ENCODE measurements around the gene NFE2L3.
"Not testable (repeated sequence)": the region's sequence is repeated elsewhere in the genome, so short reads cannot be mapped to it uniquely, and the experiment has no call there.

NFE2L3 gene

DNA sequence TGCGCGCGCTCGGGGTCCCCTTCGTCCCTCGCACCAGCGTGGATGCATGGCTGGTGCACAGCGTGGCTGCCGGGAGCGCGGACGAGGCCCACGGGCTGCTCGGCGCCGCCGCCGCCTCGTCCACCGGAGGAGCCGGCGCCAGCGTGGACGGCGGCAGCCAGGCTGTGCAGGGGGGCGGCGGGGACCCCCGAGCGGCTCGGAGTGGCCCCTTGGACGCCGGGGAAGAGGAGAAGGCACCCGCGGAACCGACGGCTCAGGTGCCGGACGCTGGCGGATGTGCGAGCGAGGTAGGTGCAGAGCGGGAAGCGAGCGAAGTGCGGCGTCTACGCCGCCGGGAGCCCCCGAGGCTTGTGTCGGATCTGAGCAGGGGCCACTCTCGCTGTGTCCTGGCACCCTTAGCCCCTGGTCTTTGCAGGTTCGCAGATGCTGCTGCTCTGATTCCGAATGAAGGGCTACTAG lies 813 bp downstream of the NFE2L3 start:
- ATAC-seq (replicated peaks) (peak; percentile 25), DNase-seq (peak in 2 of 3 experiments; percentile 21 to 34)

DNA sequence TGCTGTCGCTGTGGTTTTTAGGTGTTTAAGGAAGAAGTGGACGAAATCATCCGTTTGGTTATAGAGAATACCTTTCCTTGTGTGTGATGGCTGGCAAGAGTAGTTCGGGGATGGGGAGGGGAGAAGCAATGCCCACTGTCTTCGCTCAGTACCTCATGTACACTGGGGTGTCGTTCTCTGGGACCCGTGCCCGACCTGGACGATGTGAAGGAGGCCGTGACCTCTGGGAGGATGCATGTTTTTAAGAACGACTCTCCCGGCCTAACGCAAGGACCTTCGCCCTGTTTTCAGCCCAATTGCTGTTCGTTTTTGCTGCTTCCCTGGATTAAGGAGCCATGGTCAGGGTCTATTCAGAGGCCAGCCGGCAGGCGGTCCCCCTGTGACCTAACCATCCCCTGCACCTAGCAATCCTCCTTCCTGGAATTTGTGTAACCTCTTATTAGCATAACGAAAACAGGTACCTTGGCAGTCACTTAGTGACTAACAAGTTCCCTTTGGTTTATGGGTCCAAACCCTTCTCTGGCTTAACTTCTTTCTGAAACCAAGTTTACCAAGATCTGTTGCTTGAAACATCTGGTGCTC lies 1.3 kb downstream of the NFE2L3 start:
- Mint-ChIP-seq H3K27ac (peak overlapping the region; percentile 86 to 88), H3K4me3 (peak overlapping the region; percentile 82 to 90), H3K9me3 (no peaks in the 10 kb centered on the region), H3K27me3 (no peaks in the 10 kb centered on the region), H3K4me1 (ENCODE audit: low read depth in 2 of 2) (peaks cover 52% of the 10 kb centered on the region in 2 donors), H3K36me3 (ENCODE audit: insufficient read depth) (peaks cover 10% of the 10 kb centered on the region)
- DNase-seq, result no peak
- ATAC-seq (replicated peaks), result no peak

More for the DNA sequence above, 813 bp downstream of the NFE2L3 start:
- not testable (repeated sequence) for H3K27me3 Mint-ChIP-seq, H3K9me3 Mint-ChIP-seq
- peaks cover 10% of the 10 kb centered on the region for H3K36me3 Mint-ChIP-seq (ENCODE audit: insufficient read depth)
- H3K4me3 Mint-ChIP-seq, result peak overlapping the region; percentile 82 to 90
- H3K4me1 Mint-ChIP-seq (ENCODE audit: low read depth in 2 of 2), result peaks cover 50 to 52% of the 10 kb centered on the region in 2 donors
- H3K27ac Mint-ChIP-seq, result peak overlapping the region; percentile 86 to 88

DNA sequence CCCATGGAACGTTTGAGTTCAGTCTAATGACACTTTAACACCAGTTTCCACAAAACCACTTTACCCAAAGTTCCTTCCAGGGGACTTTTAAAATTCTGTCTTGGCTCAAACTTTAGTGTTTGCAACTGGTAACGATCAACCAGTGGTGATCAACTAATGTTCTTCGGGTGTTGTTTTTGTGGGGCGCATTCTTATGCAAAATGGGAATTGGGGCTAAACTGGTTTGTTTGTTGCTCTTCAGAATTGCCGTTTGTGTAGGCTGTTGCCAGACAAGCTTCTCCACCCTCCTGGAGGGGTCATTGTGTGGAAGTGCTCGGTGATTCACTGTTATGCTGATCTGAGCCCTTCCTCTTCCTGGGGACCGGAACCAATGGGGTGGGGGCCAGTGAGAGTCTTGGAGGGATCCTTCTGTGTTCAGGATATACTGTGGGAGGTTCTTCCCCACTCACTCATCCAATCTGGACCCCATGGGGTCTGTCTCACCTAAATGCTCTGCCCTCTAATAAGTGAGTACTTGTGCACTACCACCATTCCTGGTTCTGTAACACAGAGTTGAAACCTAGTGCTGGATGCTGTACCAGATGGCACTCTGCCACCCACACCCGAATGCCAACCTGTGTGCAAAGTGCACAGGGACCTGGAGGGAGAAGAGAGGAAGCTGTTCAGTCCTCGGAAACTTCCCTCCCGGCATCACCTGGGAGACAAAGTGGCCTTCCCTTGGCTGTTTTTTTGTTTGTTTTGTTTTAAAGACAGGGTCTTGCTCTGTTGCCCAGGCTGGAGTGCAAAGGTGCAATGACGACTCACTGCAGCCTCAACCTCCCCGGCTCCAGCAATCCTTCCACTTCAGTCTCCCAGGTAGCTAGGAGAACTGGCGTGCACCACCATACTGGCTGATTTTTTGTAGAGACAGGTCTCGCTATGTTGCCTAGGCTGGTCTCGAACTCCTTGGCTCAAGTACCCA lies 2.1 kb downstream of the NFE2L3 start:
- H3K27ac Mint-ChIP-seq, result peak overlapping the region; percentile 86 to 88
- H3K4me1 Mint-ChIP-seq (ENCODE audit: low read depth in 2 of 2), result peaks cover 53 to 57% of the 10 kb centered on the region in 2 donors

GRCh38 chr7:26155531-26156375 lies 3.8 kb downstream of the NFE2L3 start:
- peaks cover 54 to 59% of the 10 kb centered on the region in 2 donors for H3K4me1 Mint-ChIP-seq (ENCODE audit: low read depth in 2 of 2)
- DNase-seq (no peak), ATAC-seq (replicated peaks) (no peak)
- H3K9me3 Mint-ChIP-seq, result no peaks in the 10 kb centered on the region
- H3K27me3 Mint-ChIP-seq, result no peaks in the 10 kb centered on the region
- peaks cover 10% of the 10 kb centered on the region for H3K36me3 Mint-ChIP-seq (ENCODE audit: insufficient read depth)
- H3K4me3 Mint-ChIP-seq, result peak overlapping the region; percentile 59 to 77
- H3K27ac Mint-ChIP-seq, result peak overlapping the region; percentile 86 to 88

More for the DNA sequence above, 2.1 kb downstream of the NFE2L3 start:
- ATAC-seq (replicated peaks), result no peak
- peak overlapping the region; percentile 82 to 90 for H3K4me3 Mint-ChIP-seq
- no peak for DNase-seq
- H3K9me3 Mint-ChIP-seq, result no peaks in the 10 kb centered on the region
- H3K36me3 Mint-ChIP-seq (ENCODE audit: insufficient read depth), result peaks cover 10% of the 10 kb centered on the region
- H3K27me3 Mint-ChIP-seq, result no peaks in the 10 kb centered on the region

- peak overlapping the region; percentile 59 to 77 for H3K4me3 Mint-ChIP-seq
These were observed 4.7 kb downstream of the NFE2L3 start for GRCh38 chr7:26156451-26157420.

GRCh38 chr7:26157520-26158105 lies 5.6 kb downstream of the NFE2L3 start:
- no peak for ATAC-seq (replicated peaks)
- no peaks in the 10 kb centered on the region for H3K9me3 Mint-ChIP-seq
- peaks cover 43 to 48% of the 10 kb centered on the region in 2 donors for H3K4me1 Mint-ChIP-seq (ENCODE audit: low read depth in 2 of 2)
- peak overlapping the region; percentile 86 to 88 for H3K27ac Mint-ChIP-seq
- no peak for DNase-seq
- peak overlapping the region in 1 of 2 donors; percentile 18 for H3K4me3 Mint-ChIP-seq
- H3K36me3 Mint-ChIP-seq (ENCODE audit: insufficient read depth), result peaks cover 10% of the 10 kb centered on the region
- H3K27me3 Mint-ChIP-seq, result no peaks in the 10 kb centered on the region

More at GRCh38 chr7:26156451-26157420, 4.7 kb downstream of the NFE2L3 start:
- DNase-seq (peak in 2 of 3 experiments; percentile 18 to 24), ATAC-seq (replicated peaks) (peak; percentile 69)
- Mint-ChIP-seq H3K27me3 (no peaks in the 10 kb centered on the region), H3K36me3 (ENCODE audit: insufficient read depth) (peaks cover 10% of the 10 kb centered on the region), H3K27ac (peak overlapping the region; percentile 86 to 88), H3K4me1 (ENCODE audit: low read depth in 2 of 2) (peaks cover 44 to 50% of the 10 kb centered on the region in 2 donors), H3K9me3 (no peaks in the 10 kb centered on the region)

GRCh38 chr7:26159243-26159642 lies 7.2 kb downstream of the NFE2L3 start:
- H3K36me3 Mint-ChIP-seq (ENCODE audit: insufficient read depth), result peaks cover 6% of the 10 kb centered on the region
- peak overlapping the region; percentile 0 to 88 for H3K27ac Mint-ChIP-seq
- no peak for DNase-seq
- no peak for ATAC-seq (replicated peaks)
- H3K27me3 Mint-ChIP-seq, result no peaks in the 10 kb centered on the region
- H3K4me1 Mint-ChIP-seq (ENCODE audit: low read depth in 2 of 2), result peaks cover 29 to 34% of the 10 kb centered on the region in 2 donors
- no peak overlapping the region for H3K4me3 Mint-ChIP-seq
- no peaks in the 10 kb centered on the region for H3K9me3 Mint-ChIP-seq

DNA sequence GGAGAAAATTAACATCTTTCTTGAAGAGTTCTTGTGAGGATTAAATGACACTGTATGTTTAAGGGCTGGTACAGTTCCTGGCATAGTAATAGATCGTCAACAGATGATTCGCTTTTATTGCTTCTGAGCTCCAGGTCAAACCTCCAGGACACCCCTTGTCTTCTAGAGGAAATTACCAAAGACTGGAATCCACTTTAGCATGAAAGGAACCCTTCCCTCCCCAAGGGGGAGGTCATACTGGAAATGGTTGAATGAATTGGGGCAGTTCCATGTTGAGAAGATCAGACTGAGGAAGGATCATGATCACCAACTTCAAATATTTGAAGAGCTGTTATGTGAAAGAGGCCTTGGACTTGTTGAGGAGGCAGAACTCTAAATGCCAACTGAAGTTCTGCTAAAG lies 8.9 kb downstream of the NFE2L3 start:
- no peak overlapping the region for H3K27ac Mint-ChIP-seq

DNA sequence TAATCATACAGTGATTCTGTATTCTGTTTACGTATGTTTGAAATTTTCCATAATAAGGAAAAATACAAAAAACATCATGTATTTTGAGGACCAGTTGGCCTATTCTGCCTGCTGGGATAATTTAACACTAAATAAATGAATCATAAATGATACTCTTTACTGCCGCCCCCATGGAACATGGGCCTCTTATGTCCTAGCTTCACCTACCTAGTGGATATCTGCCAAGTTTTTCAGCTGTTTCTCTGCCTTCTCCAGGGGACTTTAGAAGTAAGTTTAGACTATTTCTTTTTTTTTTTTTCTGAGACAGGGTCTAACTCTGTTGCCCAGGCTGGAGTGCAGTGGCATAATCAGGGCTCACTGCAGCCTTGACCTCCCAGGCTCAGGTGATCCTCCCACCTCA lies 10.4 kb downstream of the NFE2L3 start:
- H3K9me3 Mint-ChIP-seq, result no peaks in the 10 kb centered on the region
- H3K36me3 Mint-ChIP-seq (ENCODE audit: insufficient read depth), result no peaks in the 10 kb centered on the region
- peak overlapping the region in 1 of 2 donors; percentile 62 for H3K27ac Mint-ChIP-seq
- no peak overlapping the region for H3K4me3 Mint-ChIP-seq
- no peaks in the 10 kb centered on the region for H3K27me3 Mint-ChIP-seq
- DNase-seq (no peak), ATAC-seq (replicated peaks) (no peak)
- H3K4me1 Mint-ChIP-seq (ENCODE audit: low read depth in 2 of 2), result peaks cover 16 to 24% of the 10 kb centered on the region in 2 donors

More for the DNA sequence above, 8.9 kb downstream of the NFE2L3 start:
- ATAC-seq (replicated peaks) (no peak), DNase-seq (no peak)
- peaks cover 14 to 19% of the 10 kb centered on the region in 2 donors for H3K4me1 Mint-ChIP-seq (ENCODE audit: low read depth in 2 of 2)
- H3K4me3 Mint-ChIP-seq, result no peak overlapping the region
- H3K36me3 Mint-ChIP-seq (ENCODE audit: insufficient read depth), result peaks cover 3% of the 10 kb centered on the region
- no peaks in the 10 kb centered on the region for H3K27me3 Mint-ChIP-seq
- H3K9me3 Mint-ChIP-seq, result no peaks in the 10 kb centered on the region

DNA sequence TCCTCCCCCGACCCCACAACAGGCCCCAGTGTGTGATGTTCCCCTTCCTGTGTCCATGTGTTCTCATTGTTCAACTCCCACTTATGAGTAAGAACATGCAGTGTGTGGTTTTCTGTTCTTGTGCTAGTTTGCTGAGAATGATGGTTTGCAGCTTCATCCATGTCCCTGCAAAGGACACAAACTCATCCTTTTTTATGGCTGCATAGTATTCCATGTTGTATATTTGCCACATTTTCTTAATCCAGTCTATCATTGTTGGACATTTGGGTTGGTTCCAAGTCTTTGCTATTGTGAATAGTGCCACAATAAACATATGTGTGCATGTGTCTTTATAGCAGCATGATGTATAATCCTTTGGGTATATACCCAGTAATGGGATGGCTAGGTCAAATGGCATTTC lies 11.8 kb downstream of the NFE2L3 start:
- peaks cover 20% of the 10 kb centered on the region in 2 donors for H3K4me1 Mint-ChIP-seq (ENCODE audit: low read depth in 2 of 2)
- H3K4me3 Mint-ChIP-seq; H3K36me3 Mint-ChIP-seq (ENCODE audit: insufficient read depth); DNase-seq; H3K9me3 Mint-ChIP-seq; H3K27ac Mint-ChIP-seq; H3K27me3 Mint-ChIP-seq; ATAC-seq (replicated peaks): not testable (repeated sequence)

- ATAC-seq (replicated peaks) (no peak), DNase-seq (no peak)
- Mint-ChIP-seq H3K4me3 (peak overlapping the region; percentile 43 to 59), H3K9me3 (no peaks in the 10 kb centered on the region), H3K36me3 (ENCODE audit: insufficient read depth) (peaks cover 3% of the 10 kb centered on the region), H3K27me3 (no peaks in the 10 kb centered on the region), H3K4me1 (ENCODE audit: low read depth in 2 of 2) (peaks cover 15 to 16% of the 10 kb centered on the region in 2 donors), H3K27ac (peak overlapping the region; percentile 82 to 88)
These were observed 14.1 kb downstream of the NFE2L3 start for GRCh38 chr7:26165950-26166683.

All from effector memory CD8-positive, alpha-beta T cell (primary cell).